Activated gamma-delta T cell treated with anti-CD3 and anti-CD28 coated beads, Interleukin-2, amount 50 U/mL, for 16 hours (primary cell): ENCODE measurements around the gene KLRF1.

Experiments used
- DNase-seq: peaks from one replicate; pipeline ENCODE4 v3.0.0-alpha.2; 2020; ENCODE audit warnings: low read depth

KLRF1 gene, protein sequence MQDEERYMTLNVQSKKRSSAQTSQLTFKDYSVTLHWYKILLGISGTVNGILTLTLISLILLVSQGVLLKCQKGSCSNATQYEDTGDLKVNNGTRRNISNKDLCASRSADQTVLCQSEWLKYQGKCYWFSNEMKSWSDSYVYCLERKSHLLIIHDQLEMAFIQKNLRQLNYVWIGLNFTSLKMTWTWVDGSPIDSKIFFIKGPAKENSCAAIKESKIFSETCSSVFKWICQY

DNA sequence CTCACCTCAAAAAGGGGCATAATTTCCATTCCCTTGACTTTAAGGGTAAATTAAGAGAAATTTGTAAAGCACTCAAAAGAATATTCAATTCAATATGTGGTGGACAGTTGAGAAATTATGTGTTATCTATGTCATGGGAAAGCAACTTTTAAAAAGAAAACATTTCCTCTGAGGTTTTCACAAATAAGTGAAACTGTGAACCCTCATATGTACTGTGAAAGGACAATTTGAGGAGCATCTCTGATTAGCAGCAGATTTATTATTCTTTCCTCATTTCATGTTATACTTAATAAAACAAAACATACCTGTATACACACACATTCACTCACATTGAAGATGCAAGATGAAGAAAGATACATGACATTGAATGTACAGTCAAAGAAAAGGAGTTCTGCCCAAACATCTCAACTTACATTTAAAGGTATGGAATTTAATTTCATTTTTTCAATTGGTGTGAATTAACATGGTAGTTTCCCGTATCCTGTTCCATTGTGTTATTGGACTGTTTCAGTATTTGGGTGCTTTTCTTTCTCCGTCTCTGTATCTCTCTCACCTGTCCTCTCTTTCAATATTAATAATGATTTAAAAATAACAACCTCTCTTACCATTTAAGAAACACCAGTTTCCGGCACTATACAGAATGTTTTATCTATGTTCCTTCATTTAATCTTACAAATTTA, at the start of gene KLRF1:
TSS of gene KLRF1 (plus strand) at position 273 of the 680 bp plus-strand sequence. CDS start at position 337, 64 bp downstream.
- no peak for DNase-seq

- no peak for DNase-seq
These were observed 48.1 kb upstream of the KLRF1 start for GRCh38 chr12:9779209-9779608.

DNA sequence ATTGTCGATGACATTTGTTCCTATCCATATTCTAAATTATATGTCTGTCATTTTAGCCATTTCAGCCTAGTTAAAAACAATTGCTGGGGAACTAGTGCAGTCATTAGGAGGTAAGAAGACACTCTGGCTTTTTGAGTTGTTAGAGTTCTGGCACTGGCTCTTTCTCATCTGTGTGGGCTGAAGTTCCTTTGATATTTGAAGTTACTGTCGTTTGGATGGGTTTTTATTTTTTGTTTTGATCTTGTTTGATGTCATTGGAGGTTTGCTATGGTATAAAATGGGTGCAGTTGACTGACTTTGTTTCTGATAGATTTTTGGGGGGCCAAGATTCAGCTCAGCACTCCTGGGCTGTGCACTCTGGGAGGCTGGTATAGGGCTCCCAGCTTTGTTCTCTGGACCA, 45.9 kb upstream of the KLRF1 start:
- DNase-seq = no peak

- no peak for DNase-seq
These were observed 44.5 kb upstream of the KLRF1 start for GRCh38 chr12:9782547-9783382.

- no peak for DNase-seq
These were observed 43.0 kb upstream of the KLRF1 start for GRCh38 chr12:9784326-9784725.

DNA sequence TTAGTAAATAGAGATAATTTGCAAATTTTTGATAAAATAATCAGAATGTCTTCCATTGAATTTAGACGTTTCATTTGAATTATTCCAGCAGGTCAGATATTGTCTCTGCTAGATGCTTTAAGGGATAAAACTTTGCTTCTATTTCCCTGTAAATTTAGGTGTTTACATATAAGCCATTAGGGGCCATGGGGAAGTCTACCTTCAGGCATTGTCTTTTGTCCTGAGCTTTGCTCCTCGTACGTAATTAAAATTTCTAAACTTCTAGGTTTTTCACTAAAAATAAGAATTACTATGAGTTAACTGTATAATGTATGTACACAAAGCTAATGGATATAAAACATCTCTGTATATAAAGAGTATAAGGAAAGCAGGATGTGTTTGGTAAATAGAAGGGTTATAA, 42.5 kb upstream of the KLRF1 start:
- no peak for DNase-seq

DNA sequence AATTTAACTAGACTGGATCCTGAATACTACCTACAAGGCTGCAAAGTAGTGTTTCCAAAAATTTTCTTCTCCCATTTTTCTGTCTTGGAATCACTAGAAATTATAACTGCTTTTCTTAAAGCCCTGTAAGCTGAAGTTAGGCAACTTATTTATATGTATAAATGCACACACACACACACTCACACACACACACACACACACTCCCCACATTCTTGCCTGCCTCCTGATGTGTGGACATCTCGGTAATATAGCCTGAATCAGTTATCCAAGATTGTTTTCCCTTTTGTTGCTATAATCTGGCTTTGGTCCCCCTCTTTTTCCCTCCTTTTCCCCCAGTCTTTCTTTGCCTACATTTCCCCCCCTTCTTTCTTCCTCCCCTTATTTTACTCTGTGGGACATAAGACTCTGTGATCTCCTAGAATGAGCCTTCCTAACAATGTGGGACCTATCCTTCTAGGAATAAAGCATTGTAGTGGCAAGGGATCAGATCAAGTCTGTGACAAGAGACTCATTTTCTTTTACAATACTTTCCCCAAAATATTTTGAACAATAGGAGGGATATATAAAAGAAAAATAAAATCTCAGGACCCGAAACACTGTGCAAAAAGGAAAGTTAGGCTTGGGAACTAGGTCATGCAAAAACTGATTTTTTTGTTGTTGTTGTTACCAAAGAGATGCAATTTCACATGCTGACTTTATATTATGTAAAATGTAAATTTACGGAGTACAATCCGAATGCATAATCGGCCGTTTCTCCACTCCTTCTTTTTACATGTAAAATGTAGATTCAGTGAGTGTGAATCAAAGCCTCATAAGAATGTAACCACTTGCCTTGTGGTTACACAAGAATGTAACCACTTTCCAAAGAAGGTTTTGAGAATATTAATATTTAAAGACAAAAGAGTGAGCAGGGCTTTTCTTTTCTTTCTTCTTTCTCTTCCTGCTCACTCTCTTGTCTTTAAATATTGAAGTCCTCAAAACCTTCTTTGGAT, 40.3 kb upstream of the KLRF1 start:
- no peak for DNase-seq

- no peak for DNase-seq
These were observed 34.9 kb upstream of the KLRF1 start for GRCh38 chr12:9792185-9792900.

DNA sequence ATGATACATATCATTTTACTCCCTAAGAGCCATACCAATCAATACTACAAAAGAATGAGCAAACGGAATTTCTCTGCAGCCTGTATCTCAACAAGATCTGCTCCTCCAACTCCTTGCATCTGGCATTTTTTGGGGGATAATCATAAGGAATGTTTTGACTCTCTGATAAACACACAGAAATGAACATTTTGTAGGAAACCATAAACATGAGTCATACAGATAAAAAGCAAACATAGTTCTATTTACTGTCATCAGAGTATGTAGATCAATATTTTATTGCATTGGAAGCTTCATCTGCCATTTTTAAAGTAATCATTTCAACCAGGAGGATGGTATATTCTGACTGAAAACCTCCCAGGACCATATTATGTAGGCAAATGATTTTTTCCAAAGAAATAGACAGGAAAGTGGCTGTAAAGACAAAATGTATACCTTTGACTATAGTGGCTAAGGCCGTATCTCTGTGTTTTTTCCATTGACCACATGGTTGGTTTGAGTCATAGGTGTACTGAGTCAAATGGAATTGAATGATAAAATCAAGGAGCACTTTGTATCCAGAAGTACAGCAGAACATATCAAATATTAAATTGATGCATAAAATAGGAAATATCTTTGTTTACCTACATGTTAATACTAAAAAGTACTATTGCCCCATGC, 34.2 kb upstream of the KLRF1 start:
- DNase-seq = no peak

- no peak for DNase-seq
These were observed 33.4 kb upstream of the KLRF1 start for GRCh38 chr12:9793779-9794395.

DNA sequence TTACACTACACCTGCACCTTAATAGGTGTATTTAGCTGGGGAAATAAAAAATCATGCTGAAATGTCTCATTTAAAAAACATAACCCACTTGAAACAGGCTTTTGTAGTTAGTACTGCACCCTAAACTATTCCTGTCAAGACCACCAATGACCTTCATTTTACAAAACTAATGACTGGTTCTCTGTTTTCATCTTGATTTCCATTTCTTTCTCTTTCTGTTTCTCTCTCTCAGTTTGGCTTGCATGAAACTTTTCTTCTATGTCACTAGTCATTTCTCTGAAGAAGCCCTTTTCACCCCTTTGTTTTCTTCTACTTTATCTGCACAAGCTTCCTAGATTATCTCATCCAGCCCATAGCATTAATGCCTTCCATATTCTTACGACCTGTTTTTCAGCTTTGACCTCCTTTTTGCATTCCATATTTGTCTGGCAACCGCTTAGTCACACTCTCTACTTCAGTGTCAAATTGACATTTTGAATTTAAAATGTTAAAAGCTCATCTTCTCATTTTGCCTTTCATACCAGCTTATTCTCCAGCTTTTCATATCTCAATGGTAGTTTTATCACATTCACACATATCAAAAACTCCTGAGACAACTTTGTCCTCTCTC, 32.7 kb upstream of the KLRF1 start:
- DNase-seq = no peak

DNA sequence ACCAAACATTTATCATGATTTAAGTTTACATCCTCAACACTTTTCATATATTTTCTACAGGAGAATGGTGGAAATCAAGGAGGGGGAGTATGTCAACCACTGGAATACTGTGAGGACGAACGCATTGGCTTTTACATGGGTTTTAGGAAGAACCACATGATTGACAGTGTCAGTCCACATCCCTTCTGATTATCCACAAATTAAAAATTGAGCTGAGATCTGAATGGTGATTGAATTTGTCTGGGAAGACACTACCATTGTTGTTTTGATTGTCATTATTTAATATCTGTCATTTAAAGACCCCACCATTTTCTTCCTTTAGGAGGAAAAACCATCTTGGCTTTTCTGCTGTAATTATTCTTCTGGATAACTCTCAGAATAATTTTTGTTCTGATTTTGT, 31.3 kb upstream of the KLRF1 start:
- DNase-seq = no peak

GRCh38 chr12:9796346-9796745, 30.9 kb upstream of the KLRF1 start:
- DNase-seq = no peak

GRCh38 chr12:9796971-9797370, 30.3 kb upstream of the KLRF1 start:
- no peak for DNase-seq

DNA sequence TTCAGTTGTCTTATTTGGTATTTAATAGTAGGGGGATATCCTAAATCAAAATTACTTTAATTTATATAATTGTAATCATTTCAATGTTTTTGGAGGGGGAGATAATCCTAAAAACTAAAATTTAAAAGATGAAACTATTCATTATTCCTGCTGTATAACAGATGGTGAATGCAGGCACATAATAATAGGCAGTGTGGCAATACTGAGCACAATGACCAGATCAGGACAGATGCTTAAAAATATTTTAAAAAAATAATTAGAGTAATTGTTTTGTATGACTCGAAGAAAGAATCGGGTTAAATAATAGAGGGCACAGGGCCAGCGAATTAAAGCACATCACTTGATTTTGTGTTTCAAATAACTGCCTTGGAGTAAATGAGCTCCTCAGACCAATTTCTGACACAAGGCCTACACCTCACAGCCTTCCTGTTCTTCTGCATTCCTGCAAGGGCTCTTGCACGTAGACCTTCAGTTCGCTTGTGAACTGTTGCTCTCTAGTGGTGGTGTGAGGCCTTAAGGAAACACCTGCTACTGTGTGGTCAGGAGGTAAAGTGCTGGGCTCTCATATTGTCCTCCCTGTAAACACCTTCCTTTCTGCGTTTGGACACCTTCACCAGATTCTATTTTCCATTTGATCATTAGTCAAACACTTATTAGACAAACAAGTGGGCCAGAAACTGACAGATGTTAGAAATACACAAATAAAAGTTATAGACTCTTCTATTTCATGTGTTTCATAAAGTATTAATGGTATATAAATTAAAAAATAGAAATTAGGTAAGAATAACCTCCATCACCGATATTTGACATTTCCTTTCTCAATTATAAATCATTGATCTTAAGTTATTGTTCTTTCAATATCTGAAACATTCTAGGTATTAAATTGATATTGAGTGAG, 29.3 kb upstream of the KLRF1 start:
- peak; percentile 55 for DNase-seq

DNA sequence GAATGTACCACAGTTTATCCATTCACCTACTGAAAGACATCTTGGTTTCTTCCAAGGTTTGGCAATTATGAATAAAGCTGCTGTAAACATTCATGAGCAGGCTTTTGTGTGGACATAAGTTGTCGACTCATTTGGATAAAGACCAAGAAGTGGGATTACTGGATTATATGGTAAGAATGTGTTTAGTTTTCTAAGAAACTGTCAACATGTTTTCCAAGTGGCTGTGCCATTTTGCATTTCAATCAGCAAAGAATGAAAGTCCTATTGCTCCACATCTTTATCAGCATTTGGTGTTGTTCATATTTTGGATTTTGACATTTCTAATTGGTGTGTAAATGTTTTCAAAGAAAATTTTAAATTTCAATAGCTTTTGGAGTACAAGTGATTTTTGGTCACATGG, 27.3 kb upstream of the KLRF1 start:
- DNase-seq = no peak

GRCh38 chr12:9805883-9806282, 21.4 kb upstream of the KLRF1 start:
- no peak for DNase-seq

DNA sequence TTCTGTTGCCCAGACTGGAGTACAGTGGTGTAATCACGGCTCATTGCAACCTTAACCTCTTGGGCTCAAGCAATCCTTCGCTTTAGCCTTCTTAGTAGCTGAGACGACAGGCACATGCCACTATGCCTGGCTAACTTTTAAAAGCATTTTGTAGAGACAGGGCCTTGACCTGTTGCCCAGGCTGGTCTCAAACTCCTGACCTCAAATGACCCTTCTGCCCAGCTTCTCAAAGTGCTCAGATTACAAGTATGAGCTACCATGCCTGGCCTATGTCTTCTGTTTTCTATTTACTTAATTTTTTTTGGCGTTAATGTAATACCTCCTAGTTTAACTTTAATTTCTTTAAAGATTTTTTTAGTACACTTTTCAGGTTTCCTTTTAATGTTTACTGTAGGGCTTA, 20.6 kb upstream of the KLRF1 start:
- no peak for DNase-seq

DNA sequence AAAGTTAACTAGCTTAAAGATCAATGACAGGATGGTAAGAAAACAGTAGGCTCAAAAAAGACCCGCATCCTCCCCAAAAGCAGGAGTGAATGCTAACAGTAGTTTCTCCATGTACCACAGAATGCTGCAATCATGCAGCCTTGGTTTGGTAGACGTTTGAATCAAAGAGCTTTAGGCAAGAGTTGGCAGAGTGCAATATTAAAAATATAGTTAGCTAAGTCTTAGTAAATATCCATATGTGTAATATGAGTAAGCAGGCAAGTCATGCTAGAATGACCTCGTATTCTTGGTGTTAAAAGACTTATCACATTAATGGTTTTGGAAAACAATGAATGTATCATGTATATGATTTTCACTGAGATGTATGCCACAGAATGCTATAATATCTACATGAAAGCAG, 18.8 kb upstream of the KLRF1 start:
- no peak for DNase-seq
